HG03571 (cell line): ENCODE results near the gene PRR33.

Experiments
- ATAC-seq: cut with Tn5 transposase; IDR thresholded peaks from one replicate; pipeline ENCODE4 v1.9.1; 2021; ENCODE audit not compliant: unreplicated experiment

PRR33 gene

DNA sequence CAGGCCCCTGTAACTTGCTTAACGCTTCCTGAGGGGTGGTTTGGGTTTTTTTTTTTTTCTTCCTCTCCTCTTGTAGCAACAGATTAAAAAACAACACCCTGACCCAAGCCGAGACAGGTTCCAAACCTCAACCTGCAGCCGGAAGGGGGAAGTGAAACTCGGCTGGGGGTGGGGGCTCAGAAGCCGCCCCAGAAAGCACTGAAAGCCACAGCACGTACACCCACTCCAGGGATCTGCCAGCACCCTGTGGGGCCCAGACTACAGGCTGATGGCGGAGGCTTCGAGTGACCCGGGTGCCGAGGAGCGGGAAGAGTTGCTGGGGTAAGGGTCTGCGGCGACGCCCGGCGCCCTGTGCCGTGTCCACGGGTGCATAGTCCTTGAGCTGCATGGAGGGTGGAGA, 38.8 kb downstream of the PRR33 start, which contains the start of gene LSP1:
Gene LSP1, plus strand, starts transcription at position 208 of the 400 bp plus-strand sequence. Its CDS starts 61 bp downstream, at position 269.
- ATAC-seq, result peak; percentile 38

DNA sequence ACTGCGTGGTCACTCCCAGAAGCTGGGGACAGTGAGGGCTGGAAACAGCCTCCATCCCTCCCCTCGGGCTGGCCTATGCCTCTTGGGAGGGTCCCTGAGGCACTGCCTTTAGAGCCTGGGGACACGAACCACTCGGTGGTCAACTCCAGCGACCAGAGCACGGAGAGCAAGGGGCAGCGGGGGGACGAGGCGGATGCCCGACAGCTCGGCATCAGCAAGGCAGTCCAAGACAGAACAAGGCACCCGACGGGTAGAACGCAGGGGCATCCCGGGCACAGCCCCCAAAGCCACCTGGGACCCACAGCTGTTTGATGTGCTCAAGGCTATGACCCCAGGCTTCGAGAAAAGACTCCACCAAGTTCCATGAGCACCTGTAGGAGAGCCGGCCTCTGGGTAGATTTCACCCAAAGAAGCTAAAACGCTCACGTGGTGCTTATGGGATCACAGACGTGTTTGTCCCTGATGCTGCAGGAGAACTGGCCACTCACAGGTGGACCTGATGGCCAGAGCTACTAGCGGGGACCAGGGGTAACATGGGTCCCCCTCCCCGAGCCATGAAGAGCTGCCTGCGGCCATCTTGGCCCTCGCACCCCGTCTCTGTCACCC, 39.3 kb downstream of the PRR33 start:
- ATAC-seq, result no peak

DNA sequence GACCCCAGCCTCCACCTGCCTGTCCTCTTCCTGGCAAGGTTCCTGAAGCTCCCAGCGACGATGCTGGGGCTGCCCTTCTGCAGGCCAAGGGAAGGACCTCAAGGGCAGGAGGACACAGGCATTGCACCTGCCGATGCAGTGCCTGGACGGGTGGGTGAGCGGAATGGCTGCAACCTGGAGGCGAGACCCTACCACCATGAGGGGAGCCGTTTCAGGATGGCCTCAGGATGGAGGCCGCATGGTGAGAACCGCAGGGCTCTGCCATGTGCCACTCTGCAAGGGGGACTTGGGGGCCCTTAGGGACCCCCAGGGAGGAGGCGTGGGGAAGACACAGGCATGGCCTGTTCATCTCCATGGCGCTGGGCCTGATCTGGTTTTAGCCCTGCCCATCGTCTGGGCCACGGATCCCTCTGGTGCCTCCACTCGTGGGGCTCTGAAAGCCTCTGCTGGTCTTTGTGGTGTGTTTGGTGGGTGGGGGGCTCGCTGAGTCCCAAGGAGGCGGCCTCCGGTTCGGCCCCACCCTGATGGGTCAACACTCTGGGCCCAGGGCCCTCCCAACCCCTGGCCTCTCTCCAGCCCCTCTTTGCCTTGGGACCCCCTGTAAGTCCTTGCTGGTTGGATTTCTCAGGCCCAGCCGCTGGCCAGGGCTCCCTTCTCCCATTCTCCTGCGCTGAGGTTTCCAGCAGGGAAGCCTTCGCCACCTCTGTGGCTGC, 40.1 kb downstream of the PRR33 start:
- ATAC-seq, result no peak

DNA sequence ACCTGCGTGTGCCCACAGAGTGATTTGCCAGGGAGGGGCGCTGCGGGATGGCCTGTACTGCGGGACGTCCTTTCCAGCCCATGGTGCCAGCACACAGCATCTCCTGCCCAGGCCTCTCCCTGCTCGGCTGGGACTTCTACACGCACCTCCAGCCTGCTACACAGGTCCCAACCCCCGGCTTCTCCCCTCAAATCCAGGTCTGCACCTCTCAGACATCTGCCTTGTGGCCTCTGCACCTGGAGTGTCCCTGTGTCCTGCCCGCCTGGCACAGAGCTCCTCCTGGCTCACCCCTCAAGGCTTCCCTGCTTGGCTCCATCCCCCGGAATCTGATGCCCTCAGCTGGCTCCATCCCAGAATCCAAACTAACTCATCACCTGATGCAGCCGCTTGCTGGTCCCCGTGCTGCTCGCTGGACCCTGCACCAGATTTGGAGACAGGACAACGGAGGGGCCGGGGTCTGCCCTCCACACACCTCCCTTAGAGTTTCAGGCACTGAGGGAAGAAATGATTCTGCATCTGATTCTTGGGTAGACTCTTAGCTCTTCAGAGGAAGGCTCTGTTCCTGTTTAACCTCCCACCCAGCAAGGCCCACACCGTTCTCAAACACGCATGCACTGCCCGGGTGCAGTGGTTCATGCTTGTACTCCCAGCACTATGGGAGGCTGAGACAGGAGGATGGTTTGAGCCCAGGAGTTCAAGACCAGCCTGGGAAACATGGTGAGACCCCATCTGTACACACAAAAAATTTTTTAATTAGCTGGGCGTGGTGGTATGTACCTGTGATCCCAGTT, 42.9 kb downstream of the PRR33 start:
- ATAC-seq, result no peak

DNA sequence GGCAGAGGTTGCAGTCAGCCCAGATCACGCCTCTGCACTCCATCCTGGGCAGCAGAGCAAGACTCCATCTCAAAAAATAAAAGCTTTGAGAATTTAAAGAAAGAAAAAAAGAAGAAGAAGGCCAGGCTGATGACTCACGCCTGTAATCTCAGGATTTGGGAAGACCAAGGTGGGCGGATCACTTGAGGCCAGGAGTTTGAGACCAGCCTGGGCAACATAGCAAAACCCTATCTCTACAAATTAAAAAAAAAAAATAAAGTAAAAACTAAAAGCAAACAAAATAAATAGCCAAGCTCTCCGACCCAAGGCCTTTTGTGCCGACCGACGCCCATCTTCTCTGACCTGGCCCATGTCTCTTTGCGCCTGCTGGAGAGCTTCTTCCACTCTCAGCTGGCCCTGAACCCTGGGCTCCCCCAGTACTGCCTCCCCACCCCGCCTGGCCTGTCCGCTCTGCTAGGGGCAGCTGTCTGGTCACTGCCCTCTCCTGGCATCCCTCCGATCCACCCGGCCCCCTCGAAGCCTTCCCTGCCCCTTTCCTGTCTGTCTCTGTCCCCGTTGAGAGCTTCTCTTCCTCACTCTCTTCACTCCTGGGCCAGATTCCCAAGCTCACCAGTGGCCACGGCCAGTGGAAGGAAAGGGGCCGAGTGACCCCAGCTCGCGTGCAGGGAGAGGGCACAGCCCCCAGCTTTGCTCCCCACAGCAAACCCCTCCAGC, 43.6 kb downstream of the PRR33 start:
- ATAC-seq, result no peak

DNA sequence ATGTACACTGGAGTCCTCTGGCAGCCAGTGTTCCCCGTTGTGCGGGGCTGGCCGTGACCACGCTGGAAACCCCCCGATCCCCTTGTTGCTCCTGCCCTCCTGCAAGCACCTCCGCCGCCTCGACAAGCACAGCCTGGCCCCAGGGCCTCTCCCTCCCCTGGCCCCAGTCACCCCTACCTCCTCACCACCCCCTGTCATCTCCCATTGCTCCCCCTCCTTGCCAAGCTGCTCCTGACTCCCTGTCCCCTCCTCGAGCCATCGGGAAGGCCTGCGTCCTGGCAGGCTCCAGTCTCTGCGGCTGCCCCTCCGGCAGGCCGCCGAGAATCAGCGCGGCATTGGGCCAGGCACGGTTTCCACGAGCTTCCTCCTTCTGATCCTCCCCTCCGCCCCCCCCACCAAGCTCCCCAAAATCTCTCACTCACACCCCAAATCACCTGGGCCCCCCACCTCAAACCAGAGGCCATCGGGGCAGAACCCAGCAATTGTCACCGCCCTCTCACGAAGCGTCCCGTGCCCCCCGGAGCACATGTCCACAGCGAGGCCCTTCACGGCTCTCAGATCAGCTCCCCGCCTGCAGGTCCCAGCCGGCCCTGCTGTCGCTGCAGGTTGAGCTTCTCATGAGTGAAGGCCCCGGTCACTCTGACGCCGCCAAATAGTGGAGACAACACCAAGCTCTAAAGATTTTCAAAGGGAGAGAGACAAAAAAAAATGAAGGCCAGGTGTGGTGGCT, 44.5 kb downstream of the PRR33 start:
- no peak for ATAC-seq

DNA sequence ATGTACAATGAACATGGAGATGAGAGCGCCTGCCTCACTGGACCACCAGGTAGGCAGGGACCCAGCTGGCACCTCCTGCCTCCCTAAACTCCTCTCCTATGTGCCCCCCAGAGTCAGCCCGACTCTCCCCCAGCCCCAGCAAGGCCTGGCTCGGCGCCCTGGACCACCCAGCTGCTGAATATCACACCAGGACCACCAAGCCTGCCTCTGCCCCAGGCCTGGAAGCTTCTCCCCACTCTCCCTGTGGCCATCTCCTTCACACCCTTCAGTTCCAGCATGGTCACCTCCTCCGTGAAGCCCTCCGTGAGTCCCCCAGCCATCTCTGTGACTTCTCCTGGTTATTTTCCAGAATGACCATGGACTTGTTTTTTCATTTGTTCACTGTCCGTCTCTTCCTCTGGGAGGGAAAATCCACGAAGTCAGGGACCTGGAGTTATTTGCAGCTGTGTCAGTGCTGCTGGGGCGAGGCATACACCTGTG, 45.2 kb downstream of the PRR33 start:
- no peak for ATAC-seq

DNA sequence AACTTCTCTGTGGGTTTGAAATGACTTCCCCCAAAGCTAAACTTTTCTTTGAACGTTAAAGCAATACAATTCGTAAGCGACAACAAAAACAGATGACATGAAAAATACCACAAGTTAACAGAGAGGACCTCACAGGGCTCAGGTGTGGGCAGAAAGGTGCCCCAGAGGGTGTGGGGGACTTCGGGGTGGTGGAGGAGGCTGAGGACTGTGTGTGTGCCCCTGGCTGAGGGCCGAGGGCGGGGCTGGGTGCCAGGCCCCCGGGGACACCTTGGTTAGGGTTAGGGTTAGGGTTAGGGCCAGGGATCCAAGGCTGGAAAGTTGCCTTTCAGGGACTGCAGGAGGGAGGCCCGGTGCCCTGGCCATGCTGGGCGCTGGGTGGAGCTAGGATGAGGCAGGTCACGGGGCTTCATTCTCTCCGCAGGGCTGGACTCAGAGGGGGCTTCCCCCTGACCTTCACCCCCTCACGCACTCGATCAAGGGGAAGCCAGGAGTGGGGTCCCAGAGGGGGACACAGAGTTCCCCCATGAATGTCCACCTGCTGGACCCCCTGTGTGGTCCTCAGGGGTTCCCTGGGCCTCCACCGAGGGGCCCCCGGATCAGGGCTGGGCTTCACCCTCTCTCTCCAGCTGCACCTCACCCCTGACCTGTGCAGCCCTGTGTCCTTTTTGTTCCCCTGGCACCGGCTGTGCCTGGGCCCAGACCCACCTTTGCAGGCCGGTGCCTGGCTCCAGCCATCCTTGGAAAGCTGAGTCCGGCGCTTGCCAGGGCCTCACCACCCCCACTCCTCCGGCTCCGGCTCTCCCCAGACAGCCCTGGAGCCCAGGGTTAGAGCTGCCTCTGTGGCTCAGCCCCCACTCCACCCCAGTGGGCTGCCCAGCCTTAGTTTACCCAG, 45.9 kb downstream of the PRR33 start:
- no peak for ATAC-seq

DNA sequence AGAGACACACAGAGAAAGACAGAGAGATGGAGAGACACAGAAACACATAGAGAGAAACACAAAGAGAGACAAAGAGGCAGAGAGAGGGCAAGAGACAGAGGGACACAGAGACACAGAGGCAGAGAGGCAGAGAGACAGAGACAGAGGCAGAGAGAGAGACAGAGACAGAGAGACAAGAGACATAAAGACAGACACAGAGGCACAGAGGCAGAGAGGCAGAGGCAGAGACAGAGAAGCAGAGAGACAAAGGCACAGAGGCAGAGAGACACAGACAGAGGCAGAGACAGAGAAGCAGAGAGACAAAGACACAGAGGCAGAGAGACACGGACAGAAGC, 46.6 kb downstream of the PRR33 start:
- no peak for ATAC-seq

DNA sequence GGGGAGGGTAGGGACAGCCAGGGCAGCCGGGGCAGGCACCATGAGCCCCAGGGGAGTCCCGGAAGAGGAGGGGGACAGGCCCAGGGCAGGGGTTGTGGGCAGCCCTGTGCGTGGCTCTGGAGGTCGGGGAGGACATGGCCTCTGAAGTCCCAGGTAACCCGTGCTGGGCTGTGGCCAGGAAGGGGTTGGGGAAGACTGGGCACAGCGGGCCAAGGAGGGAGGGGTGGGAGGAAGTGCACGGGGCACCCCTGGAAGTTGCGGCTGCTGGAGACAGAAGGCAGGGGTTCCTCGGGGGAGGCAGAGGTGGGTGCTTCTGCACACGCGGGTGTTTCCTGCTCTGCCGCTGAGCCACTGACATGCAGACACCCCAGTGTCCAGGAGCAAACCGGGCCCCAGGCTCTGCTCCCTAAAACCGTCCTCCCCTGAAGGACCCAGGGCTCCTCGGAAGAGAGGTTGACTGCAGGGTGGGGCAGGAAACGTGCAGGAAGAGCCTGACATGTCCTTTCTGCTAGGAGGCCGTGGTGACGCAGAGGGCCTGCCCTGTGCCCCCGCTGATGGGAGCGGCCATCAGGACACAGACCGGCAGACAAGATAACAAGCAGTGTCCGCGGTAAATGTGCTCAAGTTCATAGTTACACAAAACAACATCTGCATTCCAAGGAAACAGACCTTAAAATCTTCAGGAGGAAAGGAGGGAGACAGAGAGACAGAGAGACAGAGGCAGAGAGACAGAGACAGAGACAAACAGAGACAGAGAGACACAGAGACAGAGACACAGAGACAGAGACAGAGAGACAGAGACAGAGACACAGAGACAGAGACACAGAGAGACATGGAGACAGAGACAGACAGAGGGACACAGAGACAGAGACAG, 47.2 kb downstream of the PRR33 start:
- ATAC-seq, result no peak

DNA sequence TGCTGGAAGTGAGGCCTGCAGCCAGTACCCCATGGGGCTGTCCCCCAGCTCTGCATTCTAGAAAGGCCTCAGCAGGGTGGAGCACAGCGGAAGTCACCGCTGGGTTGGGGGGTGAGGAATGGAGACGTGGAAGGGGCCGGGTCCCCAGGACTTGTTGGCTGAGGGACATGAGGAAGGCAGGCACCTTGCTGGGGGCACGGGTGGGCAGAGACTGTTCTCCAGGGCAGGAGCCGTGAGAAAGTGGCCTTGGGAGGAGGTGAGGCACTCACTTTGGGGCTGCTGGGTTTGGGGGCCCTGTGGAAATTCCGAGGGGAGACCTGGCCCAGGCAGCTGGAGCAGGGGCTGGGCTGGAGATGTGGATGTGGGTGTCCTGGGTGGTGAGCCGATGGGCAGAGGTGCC, 47.9 kb downstream of the PRR33 start:
- ATAC-seq, result no peak

DNA sequence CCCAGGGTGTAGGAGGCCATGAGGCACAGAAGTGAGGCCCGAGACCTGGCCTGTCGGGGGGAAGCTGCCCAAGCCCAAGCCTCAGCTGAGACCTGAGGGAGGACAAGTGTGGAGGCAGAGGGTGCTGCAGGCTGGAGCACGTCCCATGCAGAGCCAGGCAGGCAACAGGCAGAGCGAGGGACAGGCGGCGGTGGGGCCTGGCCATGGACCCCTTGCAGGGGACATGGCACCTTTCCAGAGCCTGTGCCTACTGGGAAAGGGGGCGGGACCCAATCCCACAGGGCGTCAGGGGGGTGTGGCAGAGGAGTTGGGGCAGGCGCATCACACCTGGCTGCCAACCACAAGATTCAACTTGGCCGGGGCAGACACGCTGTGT, 48.6 kb downstream of the PRR33 start:
- no peak for ATAC-seq

DNA sequence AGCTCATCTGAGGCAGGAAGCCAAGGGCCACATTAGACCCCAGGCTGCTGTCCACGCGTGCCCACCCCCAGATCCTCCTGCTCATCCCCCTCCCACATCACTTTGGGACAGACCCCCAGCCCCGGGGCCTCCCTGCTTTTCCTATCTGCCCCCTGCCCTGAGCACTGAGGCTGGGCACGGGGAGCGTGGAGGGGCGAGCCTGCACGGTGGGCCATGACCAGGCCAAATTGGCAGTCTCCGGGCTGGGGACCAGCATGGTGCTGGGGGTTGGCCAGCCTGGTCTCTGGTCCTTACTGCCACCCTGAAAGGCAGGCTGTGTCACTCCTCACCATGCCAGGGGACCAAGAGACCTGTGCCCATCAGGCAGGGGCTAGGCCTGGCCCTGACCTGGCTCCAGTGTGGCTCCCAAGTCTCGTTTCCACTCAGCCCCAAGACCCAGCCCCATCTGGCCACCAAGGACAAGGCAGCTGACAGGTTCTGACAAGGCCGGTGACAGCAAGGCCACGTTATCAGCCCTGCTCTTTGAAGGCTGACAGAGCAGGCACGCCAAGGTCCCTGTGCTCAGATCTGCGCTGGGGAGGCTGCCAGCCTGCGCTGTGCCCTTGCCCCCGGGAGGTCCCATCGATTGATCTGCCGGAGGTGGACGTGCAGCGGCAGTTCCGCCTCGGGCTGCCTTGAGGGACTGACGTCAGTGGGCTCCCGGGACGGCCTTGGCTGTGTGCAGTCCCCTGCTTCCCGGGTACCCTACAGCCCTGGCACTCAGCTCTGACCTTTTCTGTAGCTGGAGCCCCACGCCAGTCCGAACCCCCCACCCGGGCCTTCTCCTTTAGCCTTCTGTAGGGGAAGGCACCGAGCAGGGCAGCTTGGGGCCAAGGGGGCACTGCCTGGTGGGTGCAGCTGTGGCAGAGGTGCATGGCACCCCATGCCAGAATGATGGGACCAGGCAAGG, 49.3 kb downstream of the PRR33 start:
- no peak for ATAC-seq

DNA sequence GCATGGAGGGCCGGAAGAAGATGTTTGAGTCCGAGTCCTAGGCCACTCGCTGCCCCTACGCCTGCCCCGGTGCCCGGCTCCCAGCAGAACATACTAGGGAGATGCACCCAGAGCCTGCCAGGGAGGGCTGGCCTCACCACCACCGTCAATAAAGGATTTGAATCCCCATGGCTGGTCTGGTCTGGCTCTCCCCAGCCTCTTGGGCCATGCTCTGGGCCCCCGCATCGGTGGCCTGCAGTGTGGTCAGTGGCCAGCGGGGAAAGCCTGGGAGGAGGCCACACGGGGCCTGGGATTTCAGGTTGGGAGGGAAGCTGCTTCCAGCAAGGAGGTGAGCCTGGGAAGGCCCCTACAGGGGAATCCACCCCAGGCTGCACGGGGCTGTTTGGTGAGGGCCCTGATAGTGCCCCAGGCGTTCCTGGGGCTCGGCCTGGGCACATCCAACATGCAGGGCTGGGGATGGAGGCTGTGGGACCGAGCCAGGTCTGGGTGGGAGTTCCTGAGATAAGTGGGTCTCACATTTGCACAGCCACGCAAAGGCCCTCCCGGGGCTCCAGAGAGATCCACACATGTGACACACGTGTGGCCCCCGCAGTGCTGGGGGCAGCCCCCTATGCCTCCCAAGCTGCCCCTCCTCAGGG, 50.1 kb downstream of the PRR33 start:
- no peak for ATAC-seq

DNA sequence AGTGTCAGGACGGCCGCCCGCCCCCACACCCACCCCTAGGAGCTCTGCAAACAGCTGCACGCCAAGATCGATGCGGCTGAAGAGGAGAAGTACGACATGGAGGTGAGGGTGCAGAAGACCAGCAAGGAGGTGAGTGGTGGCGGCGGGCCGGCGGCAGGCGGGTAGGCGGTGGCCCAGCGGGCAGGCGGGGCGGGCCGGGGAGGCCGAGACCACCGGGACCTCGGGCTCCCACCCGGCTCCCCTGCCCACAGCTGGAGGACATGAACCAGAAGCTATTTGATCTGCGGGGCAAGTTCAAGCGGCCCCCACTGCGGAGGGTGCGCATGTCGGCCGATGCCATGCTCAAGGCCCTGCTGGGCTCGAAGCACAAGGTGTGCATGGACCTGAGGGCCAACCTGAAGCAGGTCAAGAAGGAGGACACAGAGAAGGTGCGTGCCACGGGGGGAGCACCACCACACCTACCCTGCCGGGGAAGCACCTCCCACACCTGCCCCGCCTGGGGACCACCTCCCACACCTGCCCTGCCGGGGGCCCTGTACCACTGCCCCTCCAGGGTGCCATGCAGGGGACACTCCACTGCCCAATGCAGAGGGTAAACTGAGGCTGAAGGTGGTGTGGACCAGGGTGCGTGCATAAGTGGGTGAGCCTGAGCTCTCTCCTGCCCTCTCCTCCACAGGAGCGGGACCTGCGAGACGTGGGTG, 50.8 kb downstream of the PRR33 start:
- no peak for ATAC-seq

DNA sequence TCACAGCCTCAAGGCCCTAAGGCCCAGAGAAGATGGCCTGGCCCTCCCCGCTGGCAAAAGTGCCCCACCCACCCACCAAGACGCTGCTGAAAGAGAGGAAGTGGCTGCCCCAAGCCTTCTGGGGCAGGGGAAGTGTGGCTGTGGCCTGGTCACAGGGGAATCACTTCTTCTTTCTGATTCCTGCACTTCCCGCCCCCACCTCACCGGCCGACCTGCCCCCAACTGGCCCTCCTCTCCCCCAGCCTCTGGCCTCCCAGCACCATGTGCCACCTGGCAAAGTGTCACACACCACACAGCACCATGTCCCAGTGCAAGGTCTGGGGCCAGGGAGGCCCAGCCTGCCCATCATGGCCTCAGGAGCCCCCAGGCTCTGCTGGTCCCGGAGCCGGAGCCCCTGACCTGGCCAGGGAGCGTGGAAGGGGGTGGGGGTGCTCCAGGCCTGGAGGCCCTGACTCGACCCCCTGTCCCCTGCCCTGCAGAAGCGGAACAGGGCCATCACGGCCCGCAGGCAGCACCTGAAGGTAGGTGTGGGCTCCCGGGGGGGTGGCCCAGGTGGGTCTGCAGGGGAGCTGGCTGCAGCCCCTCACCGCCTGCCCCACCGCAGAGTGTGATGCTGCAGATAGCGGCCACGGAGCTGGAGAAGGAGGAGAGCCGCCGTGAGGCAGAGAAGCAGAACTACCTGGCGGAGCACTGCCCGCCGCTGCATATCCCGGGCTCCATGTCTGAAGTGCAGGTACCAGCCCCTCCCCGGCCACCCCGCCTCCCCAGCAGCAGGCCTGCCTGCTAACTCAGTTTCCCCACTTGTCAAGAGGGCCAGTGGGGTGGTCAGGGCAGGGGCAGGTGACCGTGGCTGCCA, 51.5 kb downstream of the PRR33 start:
- no peak for ATAC-seq
